C4-2B (cell line): ENCODE results near the gene FAHD2A.

ENCODE experiments used
- H3K27ac ChIP-seq: fragments of 450-650 bp; 2 replicates; pipeline ENCODE4 v1.5.1; 2017
- ZFX ChIP-seq: fragments of 450-650 bp; IDR thresholded peaks from 2 replicates; pipeline ENCODE4 v1.6.1; 2017
- TF ChIP-seq, protein P1 (sequence below): fragments of 450-650 bp; conservative IDR thresholded peaks from 2 replicates; pipeline ENCODE4 v1.5.1; 2017; ENCODE audit warnings: mild to moderate bottlenecking

Gene FAHD2A

DNA sequence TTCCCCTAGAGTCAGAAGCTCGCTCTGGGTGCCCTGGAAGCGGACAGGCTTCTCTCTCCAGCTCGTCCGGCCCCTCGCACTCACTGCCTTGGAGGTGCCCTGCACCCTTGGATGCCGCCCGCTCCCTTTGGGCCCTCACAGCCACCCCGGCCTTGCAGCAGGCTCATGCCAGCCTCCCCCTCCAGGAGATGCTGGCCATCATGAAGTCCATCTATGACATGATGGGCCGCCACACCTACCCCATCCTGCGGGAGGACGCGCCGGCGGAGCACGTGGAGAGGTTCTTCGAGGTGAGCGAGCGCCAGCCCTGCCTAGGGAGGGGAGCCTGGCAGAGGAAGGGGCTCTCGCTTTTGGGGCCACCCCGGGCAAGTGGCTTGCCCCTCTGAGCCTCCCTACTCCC, 20.3 kb upstream of the FAHD2A start:
- TF ChIP-seq, protein P1, sequence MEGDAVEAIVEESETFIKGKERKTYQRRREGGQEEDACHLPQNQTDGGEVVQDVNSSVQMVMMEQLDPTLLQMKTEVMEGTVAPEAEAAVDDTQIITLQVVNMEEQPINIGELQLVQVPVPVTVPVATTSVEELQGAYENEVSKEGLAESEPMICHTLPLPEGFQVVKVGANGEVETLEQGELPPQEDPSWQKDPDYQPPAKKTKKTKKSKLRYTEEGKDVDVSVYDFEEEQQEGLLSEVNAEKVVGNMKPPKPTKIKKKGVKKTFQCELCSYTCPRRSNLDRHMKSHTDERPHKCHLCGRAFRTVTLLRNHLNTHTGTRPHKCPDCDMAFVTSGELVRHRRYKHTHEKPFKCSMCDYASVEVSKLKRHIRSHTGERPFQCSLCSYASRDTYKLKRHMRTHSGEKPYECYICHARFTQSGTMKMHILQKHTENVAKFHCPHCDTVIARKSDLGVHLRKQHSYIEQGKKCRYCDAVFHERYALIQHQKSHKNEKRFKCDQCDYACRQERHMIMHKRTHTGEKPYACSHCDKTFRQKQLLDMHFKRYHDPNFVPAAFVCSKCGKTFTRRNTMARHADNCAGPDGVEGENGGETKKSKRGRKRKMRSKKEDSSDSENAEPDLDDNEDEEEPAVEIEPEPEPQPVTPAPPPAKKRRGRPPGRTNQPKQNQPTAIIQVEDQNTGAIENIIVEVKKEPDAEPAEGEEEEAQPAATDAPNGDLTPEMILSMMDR: no peak
- no peak for TF ChIP-seq ZFX

DNA sequence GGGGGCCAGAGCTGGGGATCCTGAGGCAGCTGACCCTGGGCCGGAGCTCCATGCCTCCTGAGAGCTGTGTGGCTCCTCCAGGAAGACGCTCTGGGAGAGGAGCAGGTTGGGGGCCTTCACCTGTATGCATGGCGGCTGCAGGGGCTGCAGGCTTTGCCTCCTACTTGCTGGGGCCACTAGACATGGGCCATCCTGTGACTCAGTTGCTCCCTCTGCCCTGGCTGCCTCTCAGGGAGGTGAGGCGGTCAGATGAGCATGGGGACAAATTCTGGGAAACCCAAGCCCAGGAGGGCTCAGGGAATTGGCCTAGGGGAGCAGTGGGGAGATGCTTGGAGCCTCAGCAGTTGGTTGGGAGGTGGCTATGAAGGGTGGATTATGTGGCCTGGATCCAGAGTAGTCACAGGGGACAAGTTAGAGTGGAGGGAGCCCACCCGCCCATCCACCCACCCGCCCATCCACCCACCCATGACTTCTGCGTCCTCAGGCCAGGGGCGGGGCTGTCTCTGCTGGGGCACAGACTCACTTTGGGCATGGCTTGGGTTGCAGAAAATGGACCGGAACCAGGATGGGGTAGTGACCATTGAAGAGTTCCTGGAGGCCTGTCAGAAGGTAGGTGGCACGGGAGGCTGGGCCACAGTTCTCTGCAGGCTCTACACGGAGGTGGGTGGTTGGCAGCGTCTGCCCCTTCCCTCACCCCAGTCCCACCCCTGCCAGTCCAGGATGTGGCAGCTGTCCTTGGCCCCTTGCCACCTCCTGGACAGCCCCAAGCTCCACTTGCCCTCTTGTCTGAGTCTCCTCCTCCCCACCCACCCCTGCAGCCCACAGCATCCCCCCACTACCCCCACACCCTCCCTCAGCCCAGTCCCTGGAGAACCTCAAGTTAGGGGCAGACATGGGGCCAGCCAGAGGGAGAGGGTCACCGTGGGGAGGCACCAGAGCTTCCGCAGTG, 19.5 kb upstream of the FAHD2A start:
- no peak overlapping the region for H3K27ac ChIP-seq
- TF ChIP-seq, protein P1: no peak
- no peak for TF ChIP-seq ZFX

More for the DNA sequence above, 20.3 kb upstream of the FAHD2A start:
- H3K27ac ChIP-seq: no peak overlapping the region

DNA sequence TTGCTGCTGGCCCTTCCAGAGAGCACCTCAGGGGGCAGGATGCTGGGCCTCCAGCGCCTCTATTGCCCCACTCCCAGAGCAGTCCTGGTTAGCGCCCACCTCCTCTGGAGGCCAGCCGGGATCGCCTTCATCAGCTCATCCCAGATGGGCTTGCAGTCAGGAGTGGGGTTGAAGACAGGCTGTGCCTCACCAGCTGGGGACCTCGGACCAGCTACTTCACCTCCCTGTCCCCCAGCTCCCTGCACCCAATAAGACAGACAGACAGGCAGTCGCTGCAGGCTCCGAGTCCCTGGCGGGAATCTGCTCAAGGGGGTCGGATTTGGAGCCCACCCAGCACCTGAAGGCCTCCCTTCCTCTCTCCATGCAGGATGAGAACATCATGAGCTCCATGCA, 18.9 kb upstream of the FAHD2A start:
- TF ChIP-seq, protein P1: no peak
- no peak for TF ChIP-seq ZFX
- no peak overlapping the region for H3K27ac ChIP-seq

DNA sequence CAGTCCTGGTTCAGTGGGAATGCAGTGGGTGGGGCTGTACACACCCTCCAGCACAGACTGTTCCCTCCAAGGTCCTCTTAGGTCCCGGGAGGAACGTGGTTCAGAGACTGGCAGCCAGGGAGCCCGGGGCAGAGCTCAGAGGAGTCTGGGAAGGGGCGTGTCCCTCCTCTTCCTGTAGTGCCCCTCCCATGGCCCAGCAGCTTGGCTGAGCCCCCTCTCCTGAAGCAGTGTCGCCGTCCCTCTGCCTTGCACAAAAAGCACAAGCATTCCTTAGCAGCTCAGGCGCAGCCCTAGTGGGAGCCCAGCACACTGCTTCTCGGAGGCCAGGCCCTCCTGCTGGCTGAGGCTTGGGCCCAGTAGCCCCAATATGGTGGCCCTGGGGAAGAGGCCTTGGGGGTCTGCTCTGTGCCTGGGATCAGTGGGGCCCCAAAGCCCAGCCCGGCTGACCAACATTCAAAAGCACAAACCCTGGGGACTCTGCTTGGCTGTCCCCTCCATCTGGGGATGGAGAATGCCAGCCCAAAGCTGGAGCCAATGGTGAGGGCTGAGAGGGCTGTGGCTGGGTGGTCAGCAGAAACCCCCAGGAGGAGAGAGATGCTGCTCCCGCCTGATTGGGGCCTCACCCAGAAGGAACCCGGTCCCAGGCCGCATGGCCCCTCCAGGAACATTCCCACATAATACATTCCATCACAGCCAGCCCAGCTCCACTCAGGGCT, 17.5 kb upstream of the FAHD2A start:
- TF ChIP-seq ZFX: no peak
- TF ChIP-seq, protein P1: no peak
- no peak overlapping the region for H3K27ac ChIP-seq

DNA sequence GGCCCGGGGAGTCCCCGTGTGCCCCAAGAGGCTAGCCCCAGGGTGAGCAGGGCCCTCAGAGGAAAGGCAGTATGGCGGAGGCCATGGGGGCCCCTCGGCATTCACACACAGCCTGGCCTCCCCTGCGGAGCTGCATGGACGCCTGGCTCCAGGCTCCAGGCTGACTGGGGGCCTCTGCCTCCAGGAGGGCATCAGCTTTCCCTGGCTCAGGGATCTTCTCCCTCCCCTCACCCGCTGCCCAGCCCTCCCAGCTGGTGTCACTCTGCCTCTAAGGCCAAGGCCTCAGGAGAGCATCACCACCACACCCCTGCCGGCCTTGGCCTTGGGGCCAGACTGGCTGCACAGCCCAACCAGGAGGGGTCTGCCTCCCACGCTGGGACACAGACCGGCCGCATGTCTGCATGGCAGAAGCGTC, 16.9 kb upstream of the FAHD2A start:
- TF ChIP-seq, protein P1: no peak
- TF ChIP-seq ZFX: no peak
- no peak overlapping the region for H3K27ac ChIP-seq

DNA sequence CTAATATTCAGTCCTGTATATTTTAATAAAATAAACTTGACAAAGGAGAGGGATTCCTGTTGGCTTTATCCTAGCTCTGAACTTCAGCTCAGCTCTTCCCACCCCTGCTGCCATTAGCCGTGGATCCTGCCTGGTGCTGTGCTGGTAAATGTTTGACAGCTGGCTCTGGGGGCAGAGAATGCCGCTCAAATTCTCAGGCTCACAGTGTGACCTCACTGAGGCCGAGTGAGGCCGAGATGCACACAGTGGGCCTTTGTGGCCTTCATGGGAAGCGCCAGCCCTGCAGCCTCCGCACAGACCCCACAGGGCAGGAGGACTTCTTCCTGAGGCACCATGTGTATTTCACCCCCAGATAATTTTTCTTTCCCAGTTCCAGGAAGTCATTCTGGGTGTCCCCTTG, 16.5 kb upstream of the FAHD2A start:
- TF ChIP-seq, protein P1: no peak
- TF ChIP-seq ZFX: no peak
- H3K27ac ChIP-seq: no peak overlapping the region

DNA sequence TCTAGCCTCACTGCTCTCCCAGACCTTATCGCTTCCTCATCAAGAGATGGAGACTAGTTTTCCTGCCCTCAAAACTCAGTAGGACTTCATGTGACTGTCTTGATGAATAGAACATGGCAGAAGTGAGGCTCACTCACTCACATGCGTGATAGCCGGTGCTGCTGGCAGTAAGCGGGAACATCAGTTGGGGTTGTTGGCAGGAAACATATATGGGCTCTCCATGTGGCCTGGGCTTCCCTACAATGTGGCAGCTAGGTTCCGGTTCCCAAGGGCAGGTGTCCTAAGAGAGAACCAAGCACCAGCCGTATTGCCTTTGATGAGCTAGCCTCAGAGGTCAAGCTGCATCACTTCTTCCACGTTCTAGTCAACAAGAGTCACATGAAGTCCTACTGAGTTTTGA, 15.2 kb upstream of the FAHD2A start:
- H3K27ac ChIP-seq: no peak overlapping the region

More for the DNA sequence above, 15.2 kb upstream of the FAHD2A start:
- TF ChIP-seq, protein P1: no peak
- no peak for TF ChIP-seq ZFX
